Body of pancreas (tissue), 4 donors: ENCODE data around the gene GFOD1. TPM values are rescaled to one million over a fixed set of nuclear protein-coding genes. Genes with fewer than 3 reads are reported as not detected.

Experiments
- ATAC-seq: fragments of 150-250 bp; one replicate; pipeline ENCODE4 v1.9.1; 2016
- DNase-seq, 4 donors: peaks; one replicate each; pipeline ENCODE4 v3.0.0-alpha.2; 2019
- H3K27ac ChIP-seq, 4 donors: fragments of 200-600 bp; sonication (generic); 1 replicate in 3 of 4; 2 replicates in 1 of 4; pipeline versions ENCODE4 v1.5.1 to v1.6.1; 2016 to 2019; ENCODE audit warnings: mild to moderate bottlenecking in 1 of 4, mixed read lengths in 1 of 4, moderate library complexity in 1 of 4
- H3K27me3 ChIP-seq, 2 donors: fragments of 200-600 bp; sonication (generic); one replicate each; pipeline ENCODE4 v1.6.0; 2016; ENCODE audit warnings: mild to moderate bottlenecking in 1 of 2
- H3K36me3 ChIP-seq, 2 donors: fragments of 200-600 bp; sonication (generic); replicated peaks in 1 of 2; 2 replicates each; pipeline ENCODE4 v1.5.1; 2016; ENCODE audit warnings: low read depth in 2 of 2; ENCODE audit not compliant: insufficient read depth in 1 of 2
- H3K4me1 ChIP-seq: fragments of 200-600 bp; sonication (generic); one replicate; pipeline ENCODE4 v1.6.0; 2016
- H3K4me3 ChIP-seq, 2 donors: fragments of 200-600 bp; sonication (generic); 1 replicate in 1 of 2; 2 replicates in 1 of 2; pipeline ENCODE4 v1.5.1; 2016 to 2019
- H3K9me3 ChIP-seq, 3 donors: fragments of 200-600 bp; sonication (generic); 1 replicate in 2 of 3; 2 replicates in 1 of 3; pipeline ENCODE4 v1.5.1; 2016
- CTCF ChIP-seq, 7 experiments: fragments of 450-650 bp in 4 of 7; fragments of 200-600 bp in 3 of 7; sonication (generic) in 3 of 7; IDR thresholded peaks; one replicate each; pipeline ENCODE4 v1.5.1; 2016 to 2019; ENCODE audit warnings: antibody characterized with exemption in 7 of 7
- POLR2A ChIP-seq, 3 donors: fragments of 450-650 bp; IDR thresholded peaks; one replicate each; pipeline ENCODE4 v1.6.1; 2016; ENCODE audit warnings: antibody characterized with exemption in 3 of 3, mild to moderate bottlenecking in 2 of 3
- WGBS, 2 donors: methylation state at CpG; one replicate each; pipeline ENCODE4 v1.1.5; 2017; 5-methylcytosine and 5-hydroxymethylcytosine counted together
- intact Hi-C: fragments of 100-400 bp; cut with DNase I; formaldehyde crosslinking; loops from one replicate; pipeline ENCODE4 v1.15.1; 2023
- total RNA-seq, 2 donors: library from RNA; depleted of rRNA; stranded (reverse); fragments of >200 nt; gene quantifications; one replicate each; pipeline ENCODE4 v1.1.0, GENCODE V29; 2016

GFOD1 gene
- total RNA-seq, 2 donors from 2014 or later: 4.3 to 5.2 TPM

- 62 to 80% methylated on average over 5 of the region's 5 CpGs for WGBS, 2 donors
- H3K27ac ChIP-seq: no peak overlapping the region
- no peaks in the 10 kb centered on the region for H3K9me3 ChIP-seq
- no peak overlapping the region for H3K4me3 ChIP-seq
- no peaks in the 10 kb centered on the region for H3K4me1 ChIP-seq
- H3K36me3 ChIP-seq: no peaks in the 10 kb centered on the region
- no peak for TF ChIP-seq CTCF (IDR thresholded peaks at IDR 0.05)
- TF ChIP-seq POLR2A (IDR thresholded peaks at IDR 0.05): no peak
- ATAC-seq (no peak), DNase-seq (no peak)
- H3K27me3 ChIP-seq: no peaks in the 10 kb centered on the region
- intact Hi-C loops: no loop called here
These were observed 8.9 kb downstream of the GFOD1 start for GRCh38 chr6:13478525-13478966.

GRCh38 chr6:13474787-13475186 lies 12.6 kb downstream of the GFOD1 start:
- intact Hi-C loops: no loop called here
- H3K4me3 ChIP-seq: no peak overlapping the region
- 66 to 92% methylated on average over 3 of the region's 3 CpGs for WGBS, 2 donors
- H3K9me3 ChIP-seq: no peaks in the 10 kb centered on the region
- DNase-seq (no peak), ATAC-seq (no peak)
- no peaks in the 10 kb centered on the region for H3K4me1 ChIP-seq
- TF ChIP-seq CTCF (IDR thresholded peaks at IDR 0.05) (no peak), POLR2A (IDR thresholded peaks at IDR 0.05) (no peak)
- H3K27ac ChIP-seq: no peak overlapping the region
- H3K27me3 ChIP-seq: no peaks in the 10 kb centered on the region
- H3K36me3 ChIP-seq: no peaks in the 10 kb centered on the region

- Histone ChIP-seq H3K36me3 (no peaks in the 10 kb centered on the region), H3K27me3 (no peaks in the 10 kb centered on the region), H3K9me3 (no peaks in the 10 kb centered on the region), H3K4me1 (no peaks in the 10 kb centered on the region), H3K4me3 (no peak overlapping the region), H3K27ac (no peak overlapping the region)
- DNase-seq (no peak), ATAC-seq (no peak)
- intact Hi-C loops: no loop called here
- 86 to 94% methylated on average over 3 of the region's 3 CpGs for WGBS, 2 donors
- TF ChIP-seq CTCF (IDR thresholded peaks at IDR 0.05): no peak
- no peak for TF ChIP-seq POLR2A (IDR thresholded peaks at IDR 0.05)
These were observed 13.0 kb downstream of the GFOD1 start for GRCh38 chr6:13474360-13474759.

- intact Hi-C loops: no loop called here
- no peaks in the 10 kb centered on the region for H3K36me3 ChIP-seq
- ATAC-seq (no peak), DNase-seq (no peak)
- WGBS, 2 donors: 62 to 86% methylated on average over 6 to 7 of the region's 8 CpGs
- H3K4me1 ChIP-seq: no peaks in the 10 kb centered on the region
- no peak for TF ChIP-seq CTCF (IDR thresholded peaks at IDR 0.05)
- TF ChIP-seq POLR2A (IDR thresholded peaks at IDR 0.05): no peak
- H3K9me3 ChIP-seq: no peaks in the 10 kb centered on the region
- no peaks in the 10 kb centered on the region for H3K27me3 ChIP-seq
- H3K4me3 ChIP-seq: no peak overlapping the region
- no peak overlapping the region for H3K27ac ChIP-seq
These were observed 13.6 kb downstream of the GFOD1 start for GRCh38 chr6:13473768-13474165.

- H3K4me3 ChIP-seq: no peak overlapping the region
- intact Hi-C loops: no loop called here
- H3K36me3 ChIP-seq: no peaks in the 10 kb centered on the region
- no peak for ATAC-seq
- H3K4me1 ChIP-seq: no peaks in the 10 kb centered on the region
- no peak overlapping the region for H3K27ac ChIP-seq
- DNase-seq: no peak
- WGBS, 2 donors: 89 to 96% methylated on average over 5 of the region's 5 CpGs
- no peaks in the 10 kb centered on the region for H3K9me3 ChIP-seq
- H3K27me3 ChIP-seq: no peaks in the 10 kb centered on the region
- TF ChIP-seq POLR2A (IDR thresholded peaks at IDR 0.05) (no peak), CTCF (IDR thresholded peaks at IDR 0.05) (no peak)
These were observed 14.2 kb downstream of the GFOD1 start for GRCh38 chr6:13472976-13473767.
